Measurements from ENCODE around the gene SERPING1.

The SERPING1 gene

GRCh38 chr11:57634311-57634710 lies 36.8 kb downstream of the SERPING1 start:
- H3K4me2 ChIP-seq = no peak overlapping the region
- H3K9ac ChIP-seq = no peak overlapping the region
- peaks cover 17% of the 10 kb centered on the region for H3K4me1 ChIP-seq
- no peaks in the 10 kb centered on the region for H3K9me3 ChIP-seq
- no peaks in the 10 kb centered on the region for H3K27me3 ChIP-seq
- H3K36me3 ChIP-seq = no peaks in the 10 kb centered on the region
- no peak overlapping the region for H3K27ac ChIP-seq
- TF ChIP-seq Cebpa-rat (IDR thresholded peaks at IDR 0.05) = no peak
- H4K20me1 ChIP-seq = no peaks in the 10 kb centered on the region
- H3K4me3 ChIP-seq = no peak overlapping the region

GRCh38 chr11:57635246-57635645 lies 37.8 kb downstream of the SERPING1 start:
- Histone ChIP-seq H4K20me1 (no peaks in the 10 kb centered on the region), H3K36me3 (no peaks in the 10 kb centered on the region), H3K4me1 (peaks cover 22% of the 10 kb centered on the region), H3K9me3 (no peaks in the 10 kb centered on the region), H3K27me3 (no peaks in the 10 kb centered on the region), H3K9ac (no peak overlapping the region), H3K4me3 (no peak overlapping the region), H3K4me2 (no peak overlapping the region), H3K27ac (no peak overlapping the region)
- no peak for TF ChIP-seq Cebpa-rat (IDR thresholded peaks at IDR 0.05)

GRCh38 chr11:57637626-57638004 lies 40.1 kb downstream of the SERPING1 start:
- TF ChIP-seq Cebpa-rat (IDR thresholded peaks at IDR 0.05) = no peak
- Histone ChIP-seq H3K4me2 (peak overlapping the region; percentile 93), H3K4me1 (peaks cover 45% of the 10 kb centered on the region), H3K9ac (peak overlapping the region; percentile 92), H3K9me3 (no peaks in the 10 kb centered on the region), H4K20me1 (peaks cover 16% of the 10 kb centered on the region), H3K4me3 (peak overlapping the region; percentile 84), H3K27ac (peak overlapping the region; percentile 92), H3K36me3 (no peaks in the 10 kb centered on the region), H3K27me3 (no peaks in the 10 kb centered on the region)

GRCh38 chr11:57638005-57638781 lies 40.7 kb downstream of the SERPING1 start:
- Histone ChIP-seq H3K9me3 (no peaks in the 10 kb centered on the region), H3K36me3 (peaks cover 5% of the 10 kb centered on the region; the same call in 1 of the 2 replicates), H3K9ac (peak overlapping the region; percentile 92), H3K4me3 (peak overlapping the region; percentile 84), H3K27me3 (no peaks in the 10 kb centered on the region), H3K27ac (peak overlapping the region; percentile 92), H3K4me1 (peaks cover 48% of the 10 kb centered on the region), H3K4me2 (peak overlapping the region; percentile 93), H4K20me1 (peaks cover 22% of the 10 kb centered on the region)
- no peak for TF ChIP-seq Cebpa-rat (IDR thresholded peaks at IDR 0.05)

GRCh38 chr11:57638811-57639320 lies 41.4 kb downstream of the SERPING1 start:
- no peak for TF ChIP-seq Cebpa-rat (IDR thresholded peaks at IDR 0.05)
- Histone ChIP-seq H3K4me2 (peak overlapping the region; percentile 93), H3K4me1 (peaks cover 54% of the 10 kb centered on the region), H3K9ac (peak overlapping the region; percentile 92), H3K27me3 (no peaks in the 10 kb centered on the region), H4K20me1 (peaks cover 22% of the 10 kb centered on the region), H3K4me3 (peak overlapping the region; percentile 84), H3K36me3 (peaks cover 12% of the 10 kb centered on the region; the same call in 1 of the 2 replicates), H3K27ac (peak overlapping the region; percentile 92), H3K9me3 (no peaks in the 10 kb centered on the region)

GRCh38 chr11:57639321-57640067 lies 42.0 kb downstream of the SERPING1 start:
- peak overlapping the region; percentile 93 for H3K4me2 ChIP-seq
- peaks cover 12% of the 10 kb centered on the region; the same call in 1 of the 2 replicates for H3K36me3 ChIP-seq
- H3K9me3 ChIP-seq = no peaks in the 10 kb centered on the region
- peak overlapping the region; percentile 92 for H3K9ac ChIP-seq
- H3K27ac ChIP-seq = peak overlapping the region; percentile 92
- peak overlapping the region; percentile 84 for H3K4me3 ChIP-seq
- no peak for TF ChIP-seq Cebpa-rat (IDR thresholded peaks at IDR 0.05)
- peaks cover 2% of the 10 kb centered on the region; the same call in 1 of the 2 replicates for H3K27me3 ChIP-seq
- peaks cover 22% of the 10 kb centered on the region for H4K20me1 ChIP-seq
- peaks cover 55% of the 10 kb centered on the region for H3K4me1 ChIP-seq

GRCh38 chr11:57640068-57640800 lies 42.7 kb downstream of the SERPING1 start:
- Histone ChIP-seq H3K27ac (peak overlapping the region; percentile 92), H3K4me2 (peak overlapping the region; percentile 93)
- TF ChIP-seq Cebpa-rat (IDR thresholded peaks at IDR 0.05) = no peak

GRCh38 chr11:57641011-57641807 lies 43.7 kb downstream of the SERPING1 start:
- H3K9me3 ChIP-seq = no peaks in the 10 kb centered on the region
- H3K9ac ChIP-seq = peak overlapping the region; percentile 92; the same call in 1 of the 2 replicates
- peaks cover 12% of the 10 kb centered on the region; the same call in 1 of the 2 replicates for H3K36me3 ChIP-seq
- H3K4me1 ChIP-seq = peaks cover 62% of the 10 kb centered on the region
- 0 out of 2 replicates have a peak overlapping the region, but pooled peaks have one; percentile 84 for H3K4me3 ChIP-seq
- peaks cover 35% of the 10 kb centered on the region for H4K20me1 ChIP-seq
- TF ChIP-seq Cebpa-rat (IDR thresholded peaks at IDR 0.05) = no peak
- peak overlapping the region; percentile 92; the same call in 1 of the 2 replicates for H3K27ac ChIP-seq
- peak overlapping the region; percentile 93 for H3K4me2 ChIP-seq
- peaks cover 18% of the 10 kb centered on the region for H3K27me3 ChIP-seq

More at GRCh38 chr11:57640068-57640800, 42.7 kb downstream of the SERPING1 start:
- peaks cover 26% of the 10 kb centered on the region for H4K20me1 ChIP-seq
- H3K4me3 ChIP-seq = peak overlapping the region; percentile 84
- peaks cover 8% of the 10 kb centered on the region for H3K27me3 ChIP-seq
- peak overlapping the region; percentile 92 for H3K9ac ChIP-seq
- H3K36me3 ChIP-seq = peaks cover 12% of the 10 kb centered on the region; the same call in 1 of the 2 replicates
- H3K9me3 ChIP-seq = no peaks in the 10 kb centered on the region
- peaks cover 55% of the 10 kb centered on the region for H3K4me1 ChIP-seq

Measured in BLaER1 (cell line).